NCI-H2171 treated with DMSO at 0.1 percent for 48 hours (cell line): ENCODE results near the gene SAG.
A peak's percentile ranks its signal among the peaks of the same experiment; 100 is the strongest.
"Not testable (repeated sequence)": the region's sequence is repeated elsewhere in the genome, so short reads cannot be mapped to it uniquely, and the experiment has no call there.

ENCODE experiments used
- DNase-seq: peaks from one replicate; lab custom pipeline; 2025; lab: John Stamatoyannopoulos, UW

The SAG gene

GRCh38 chr2:233332125-233332524 lies 24.5 kb downstream of the SAG start:
- DNase-seq: no peak

DNA sequence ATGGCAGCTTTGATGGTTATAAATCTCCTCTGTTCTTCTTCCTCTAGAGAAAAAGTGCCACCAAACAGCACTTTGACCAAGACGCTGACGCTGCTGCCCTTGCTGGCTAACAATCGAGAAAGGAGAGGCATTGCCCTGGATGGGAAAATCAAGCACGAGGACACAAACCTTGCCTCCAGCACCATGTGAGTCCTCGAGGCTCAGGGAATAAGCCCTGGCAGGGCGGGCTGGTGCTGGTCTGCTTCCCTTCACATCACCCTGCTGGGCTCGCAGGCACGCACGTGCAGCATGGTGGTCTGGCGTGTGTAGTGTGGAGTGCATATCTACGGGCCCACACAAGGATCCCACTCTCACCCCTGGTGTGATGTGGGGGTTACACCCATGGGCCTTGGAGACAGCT lies 27.3 kb downstream of the SAG start:
- DNase-seq: no peak

GRCh38 chr2:233336091-233336490 lies 28.5 kb downstream of the SAG start:
- DNase-seq: not testable (repeated sequence)

GRCh38 chr2:233336541-233336940 lies 28.9 kb downstream of the SAG start:
- DNase-seq: no peak

GRCh38 chr2:233338046-233338445 lies 30.4 kb downstream of the SAG start:
- DNase-seq: no peak

- no peak for DNase-seq
Measured at GRCh38 chr2:233338812-233339368, 31.3 kb downstream of the SAG start.

DNA sequence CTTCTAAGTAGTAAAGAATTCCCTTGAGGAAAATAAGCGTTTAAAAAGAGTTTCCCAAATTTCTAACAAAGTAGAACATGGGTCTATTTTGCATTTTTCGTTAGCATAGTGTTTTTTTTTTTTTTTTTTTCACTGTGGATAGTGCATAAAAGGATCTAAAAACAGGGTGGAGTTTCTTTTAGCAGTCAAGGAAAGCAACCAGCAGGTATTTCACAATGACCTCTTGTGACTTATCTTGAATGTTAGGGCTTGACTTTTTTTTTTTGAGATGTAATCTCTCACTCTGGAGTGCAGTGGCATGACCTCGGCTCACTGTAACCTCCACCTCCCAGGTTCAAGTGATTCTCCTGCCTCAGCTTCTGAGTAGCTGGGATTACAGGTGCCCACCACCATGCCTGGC lies 31.8 kb downstream of the SAG start:
- no peak for DNase-seq

- no peak for DNase-seq
Measured at GRCh38 chr2:233341296-233341695, 33.7 kb downstream of the SAG start.

- DNase-seq: peak; percentile 45
Measured at GRCh38 chr2:233342301-233342700, 34.7 kb downstream of the SAG start.

GRCh38 chr2:233343171-233343705 lies 35.6 kb downstream of the SAG start:
- DNase-seq: no peak

DNA sequence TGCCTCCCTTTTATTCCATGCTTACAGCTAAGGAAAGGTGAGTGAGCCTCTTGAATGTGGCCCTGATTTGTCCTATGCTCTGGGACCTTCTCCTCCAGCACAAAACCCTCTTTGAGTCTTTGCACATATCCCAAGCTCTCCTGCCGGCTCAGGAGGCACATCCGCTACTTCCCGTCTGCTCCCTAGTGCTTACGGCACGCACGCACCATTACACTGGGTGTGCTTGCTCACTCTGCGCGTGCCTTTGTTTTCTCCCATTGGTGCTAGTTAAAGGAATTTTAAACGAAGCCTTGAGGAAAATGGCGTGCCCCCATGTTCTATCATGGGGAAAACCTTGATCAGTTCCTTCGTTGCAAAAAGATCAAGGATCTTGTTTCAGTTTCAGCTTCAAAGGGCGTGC lies 38.8 kb downstream of the SAG start:
- DNase-seq: no peak

DNA sequence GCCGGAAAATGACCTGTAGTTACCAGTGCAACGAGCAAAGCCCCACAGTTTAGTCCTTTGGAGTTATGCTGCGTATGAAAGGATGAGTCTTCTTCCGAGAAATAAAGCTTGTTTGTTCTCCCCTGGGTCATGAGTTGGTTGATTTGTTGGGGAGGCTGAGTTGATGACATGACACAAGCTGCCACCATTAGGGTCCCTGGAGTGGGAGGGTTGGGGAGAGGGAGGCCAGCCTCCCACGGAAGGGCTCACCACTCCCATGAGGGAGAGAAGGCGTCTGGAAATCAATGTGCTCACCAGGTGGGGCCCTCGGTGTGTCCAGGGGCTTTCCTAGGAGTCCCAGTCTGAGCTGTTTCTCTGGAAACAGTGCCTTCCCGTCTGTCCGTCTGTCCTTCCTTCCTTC lies 39.3 kb downstream of the SAG start:
- DNase-seq: no peak

DNA sequence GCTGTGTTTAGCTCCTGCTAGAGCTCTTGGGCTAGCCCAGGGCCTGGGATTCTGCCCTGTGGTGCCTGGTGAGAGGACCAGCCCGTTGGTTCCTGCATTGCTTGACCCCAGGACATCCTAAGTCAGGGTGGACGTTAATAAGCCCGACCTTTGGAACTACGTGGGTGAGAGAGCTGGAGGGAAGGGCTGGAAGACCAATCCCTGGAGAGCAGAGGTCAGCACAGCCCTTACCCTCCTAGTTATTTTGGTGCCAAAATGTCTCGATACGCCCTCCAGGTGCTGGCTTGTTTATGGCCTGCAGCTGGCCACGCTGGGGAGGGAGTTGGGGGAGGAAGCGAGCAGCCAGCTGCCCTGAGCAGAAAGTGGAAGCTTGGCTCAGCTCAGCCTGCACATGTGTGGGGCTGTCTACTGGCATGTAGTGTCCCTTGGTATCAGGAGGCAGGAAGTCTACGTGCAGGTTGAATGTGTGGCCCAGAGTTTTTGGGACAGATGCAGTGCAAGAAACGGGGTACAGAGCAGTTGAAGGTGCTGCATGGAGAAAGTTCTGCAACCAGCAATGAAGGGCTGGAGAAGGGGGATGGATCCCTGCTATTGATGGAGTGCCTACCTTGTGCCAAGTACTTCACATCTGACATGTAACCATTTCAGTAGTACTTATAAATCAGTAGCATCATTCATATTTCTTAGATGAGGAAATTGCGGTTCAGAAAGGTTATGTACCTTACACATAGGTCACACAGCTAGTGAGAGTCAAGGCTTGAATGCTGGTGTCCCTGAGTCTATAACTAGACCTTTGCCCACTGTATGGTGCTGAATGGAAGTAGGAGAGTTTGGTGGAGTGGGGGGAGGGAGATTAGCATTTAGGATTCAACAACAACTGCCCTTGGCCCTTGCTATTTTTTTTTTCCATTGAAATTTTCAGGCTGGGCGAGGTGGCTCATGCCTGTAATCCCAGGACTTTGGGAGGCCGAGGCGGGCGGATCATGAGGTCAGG lies 41.7 kb downstream of the SAG start:
- DNase-seq: no peak

DNA sequence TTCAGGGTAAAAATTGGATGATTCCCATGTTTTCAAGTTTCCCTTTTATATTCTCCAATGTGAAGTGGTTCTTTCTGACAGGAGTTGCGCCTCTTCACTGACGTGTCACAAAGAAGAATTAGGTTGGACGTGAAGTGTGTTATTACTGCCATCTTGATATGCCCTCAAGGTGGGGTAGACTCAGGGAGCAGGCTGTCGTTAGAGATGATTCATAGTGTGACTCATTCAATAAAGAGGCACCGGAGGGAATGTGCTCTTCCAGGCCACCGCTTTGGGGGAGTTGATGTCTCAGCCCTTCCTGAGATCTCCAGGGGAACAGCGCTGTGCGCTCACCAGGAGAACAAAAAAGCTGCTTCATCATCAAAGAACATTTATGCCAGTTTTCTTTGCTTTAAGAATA lies 43.1 kb downstream of the SAG start:
- no peak for DNase-seq

DNA sequence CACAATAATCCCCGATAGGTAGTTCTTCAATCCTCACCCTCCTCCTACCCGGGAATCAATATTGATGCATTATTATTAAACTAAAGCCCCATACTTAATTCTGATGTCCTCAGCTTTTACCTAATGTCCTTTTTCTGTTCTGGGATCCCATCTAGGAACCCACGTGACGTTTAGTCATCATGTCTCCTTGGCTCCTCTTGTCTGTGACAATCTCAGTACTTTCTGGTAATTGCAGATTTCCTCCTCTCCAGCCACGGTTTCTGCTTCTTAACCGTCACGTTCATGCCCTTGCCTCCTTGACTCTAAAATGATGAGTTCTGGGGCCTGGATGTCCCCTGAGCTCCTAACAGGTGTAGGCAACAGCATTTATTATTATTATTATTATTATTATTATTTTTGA lies 43.8 kb downstream of the SAG start:
- DNase-seq: no peak

GRCh38 chr2:233352141-233352842 lies 44.7 kb downstream of the SAG start:
- DNase-seq: no peak

DNA sequence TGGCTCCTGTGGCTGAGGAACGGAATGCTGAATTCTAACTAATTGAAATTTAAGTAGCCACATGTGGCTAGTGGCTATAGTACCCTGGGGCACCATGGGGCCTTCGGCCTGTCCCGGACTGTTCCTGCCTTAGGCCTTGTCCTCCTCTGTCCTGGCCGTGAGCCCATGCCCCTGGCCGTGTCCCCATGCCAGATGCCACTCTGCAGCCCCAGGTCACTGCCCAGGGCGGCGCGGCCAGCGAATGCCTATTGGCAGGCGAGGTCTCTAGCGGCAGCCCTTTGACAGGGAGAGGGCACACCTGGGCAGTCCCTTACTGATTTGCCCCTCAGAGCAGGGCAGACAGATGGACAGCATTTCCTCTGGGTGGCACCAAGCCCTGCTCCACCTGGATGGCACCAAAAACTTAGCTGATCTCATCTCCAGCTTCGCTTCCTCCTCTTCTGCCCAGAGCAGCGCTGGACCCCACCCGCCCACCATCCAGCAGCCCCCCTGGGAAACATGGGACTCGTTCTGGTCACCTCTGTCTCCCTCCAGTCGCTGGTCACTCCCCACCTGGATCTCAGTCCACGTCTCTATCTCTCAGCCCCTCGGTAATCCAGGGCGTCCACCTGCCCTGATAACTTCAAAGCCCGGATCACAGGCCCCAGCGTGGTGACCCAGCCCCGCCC lies 45.6 kb downstream of the SAG start:
- no peak for DNase-seq

DNA sequence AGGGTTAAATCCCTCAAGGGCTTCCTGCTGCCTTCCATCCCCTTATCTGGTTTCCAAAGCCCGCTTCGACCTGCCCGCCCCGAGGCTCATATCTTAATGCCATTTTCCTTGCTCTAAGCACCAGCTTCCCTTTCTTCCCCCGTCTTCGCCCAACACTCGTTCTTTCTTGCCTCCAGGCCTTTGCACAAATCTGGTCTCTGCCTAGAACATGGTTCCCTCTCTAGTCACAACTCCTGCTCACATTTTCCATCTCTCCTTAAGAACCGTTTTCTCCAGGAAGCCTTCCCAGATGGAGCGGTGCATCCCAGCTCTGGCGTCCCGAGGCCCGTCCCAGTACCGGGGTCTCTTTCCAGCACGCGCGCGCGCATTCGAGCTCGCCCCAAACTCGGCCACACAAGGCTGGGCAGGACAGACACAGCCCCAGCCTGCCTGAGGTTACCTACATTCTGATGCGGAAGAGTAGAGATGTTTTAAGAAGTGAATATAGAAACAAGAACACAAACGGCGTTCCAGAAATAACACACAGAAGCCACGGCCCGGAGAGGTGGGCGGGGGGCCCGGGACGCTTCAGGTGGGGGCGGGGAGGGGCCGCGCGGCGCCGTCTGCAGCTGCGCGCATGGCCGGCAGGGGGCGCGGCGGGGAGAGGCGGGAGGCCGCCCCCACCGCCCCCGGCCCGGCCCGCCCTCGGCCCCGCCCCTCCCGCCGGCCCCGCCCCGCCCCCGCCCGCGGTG lies 46.3 kb downstream of the SAG start, which contains the start of gene DGKD:
TSS of gene DGKD (plus strand) at position 726 of the 731 bp plus-strand sequence. CDS start 25 bp downstream, outside the sequence.
- DNase-seq: peak; percentile 20

GRCh38 chr2:233354500-233354924 lies 46.9 kb downstream of the SAG start:
- no peak for DNase-seq

DNA sequence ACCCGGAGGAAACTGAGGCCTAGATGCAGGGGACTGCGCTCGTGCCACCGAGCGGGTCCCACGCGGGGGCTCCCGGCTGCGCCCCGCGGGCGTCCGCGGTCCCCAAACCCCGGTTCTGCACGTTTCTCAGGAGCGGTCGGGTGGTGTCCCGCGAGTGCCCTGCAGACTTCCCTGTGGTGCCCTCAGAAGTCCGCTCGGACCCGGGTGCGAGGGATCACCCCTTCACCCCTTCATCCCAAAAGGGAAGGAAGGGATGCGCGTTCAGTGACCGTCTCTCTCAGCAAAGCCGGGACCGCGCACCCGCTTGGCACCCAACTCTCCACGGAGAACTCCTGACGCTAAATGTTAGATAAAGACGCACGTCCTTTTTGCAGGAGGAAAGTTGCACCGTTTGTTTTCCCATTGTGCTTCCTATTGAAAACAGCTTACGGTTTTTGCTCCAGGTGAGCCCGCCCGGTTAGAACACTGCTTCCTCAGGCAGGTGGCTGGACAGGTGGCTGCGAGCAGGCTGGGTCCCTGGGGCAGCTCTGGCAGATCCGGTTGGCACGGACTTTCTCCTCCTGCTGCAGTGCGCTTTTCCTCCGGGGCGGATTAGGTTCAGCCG lies 47.5 kb downstream of the SAG start:
- DNase-seq: peak; percentile 77

GRCh38 chr2:233355916-233356315 lies 48.3 kb downstream of the SAG start:
- DNase-seq: no peak
